NCI-H446 treated with DMSO at 0.1 percent for 48 hours (cell line): Measurements from ENCODE around the gene CELA2A.
"Not testable (repeated sequence)": the region's sequence is repeated elsewhere in the genome, so short reads cannot be mapped to it uniquely, and the experiment has no call there.

Source experiments
- DNase-seq: peaks from one replicate; lab custom pipeline; 2025; lab: John Stamatoyannopoulos, UW

CELA2A gene

GRCh38 chr1:15501208-15502032 is 44.9 kb downstream of the CELA2A start:
- DNase-seq: peak; percentile 9

DNA sequence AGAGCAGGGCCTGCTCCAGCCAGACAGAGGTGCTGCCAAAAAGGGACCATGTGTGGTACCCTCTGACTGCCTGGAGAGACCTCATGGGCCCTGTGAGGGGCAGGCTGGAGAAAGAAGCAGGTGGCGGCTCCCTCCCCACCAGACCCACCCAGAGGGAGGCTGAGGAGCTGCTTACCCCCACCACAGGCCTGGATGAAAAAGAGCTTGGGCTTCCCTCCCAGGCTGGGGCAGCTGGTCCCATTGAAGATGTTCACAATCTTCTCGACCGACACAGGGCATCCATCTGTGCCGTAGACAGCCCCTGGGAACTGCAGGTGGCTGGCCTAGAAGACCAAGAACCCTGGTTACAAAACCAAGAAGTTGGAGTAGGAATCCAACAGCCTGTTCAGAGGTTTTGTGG is 47.9 kb downstream of the CELA2A start:
- no peak for DNase-seq

DNA sequence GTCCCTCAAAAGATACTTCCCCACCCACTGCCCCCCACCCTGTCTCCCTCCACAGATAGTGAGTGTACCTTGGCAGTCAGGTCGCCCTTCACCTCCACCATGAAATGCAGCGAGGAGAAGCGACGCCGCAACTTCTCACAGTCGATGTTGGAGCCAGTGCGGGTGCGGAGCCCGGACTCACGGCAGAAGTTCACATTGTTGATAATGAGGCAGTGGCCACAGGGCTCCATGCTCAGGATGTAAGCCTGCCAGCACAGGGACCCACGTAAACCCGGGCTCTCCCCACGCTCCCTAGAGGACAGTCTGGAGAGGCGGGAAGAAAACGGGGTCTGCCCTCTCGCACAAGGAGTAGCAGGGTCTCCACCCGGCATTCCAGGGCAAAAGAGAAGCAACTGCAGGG is 50.3 kb downstream of the CELA2A start:
- no peak for DNase-seq

GRCh38 chr1:15507278-15507677 is 50.7 kb downstream of the CELA2A start:
- DNase-seq: no peak

DNA sequence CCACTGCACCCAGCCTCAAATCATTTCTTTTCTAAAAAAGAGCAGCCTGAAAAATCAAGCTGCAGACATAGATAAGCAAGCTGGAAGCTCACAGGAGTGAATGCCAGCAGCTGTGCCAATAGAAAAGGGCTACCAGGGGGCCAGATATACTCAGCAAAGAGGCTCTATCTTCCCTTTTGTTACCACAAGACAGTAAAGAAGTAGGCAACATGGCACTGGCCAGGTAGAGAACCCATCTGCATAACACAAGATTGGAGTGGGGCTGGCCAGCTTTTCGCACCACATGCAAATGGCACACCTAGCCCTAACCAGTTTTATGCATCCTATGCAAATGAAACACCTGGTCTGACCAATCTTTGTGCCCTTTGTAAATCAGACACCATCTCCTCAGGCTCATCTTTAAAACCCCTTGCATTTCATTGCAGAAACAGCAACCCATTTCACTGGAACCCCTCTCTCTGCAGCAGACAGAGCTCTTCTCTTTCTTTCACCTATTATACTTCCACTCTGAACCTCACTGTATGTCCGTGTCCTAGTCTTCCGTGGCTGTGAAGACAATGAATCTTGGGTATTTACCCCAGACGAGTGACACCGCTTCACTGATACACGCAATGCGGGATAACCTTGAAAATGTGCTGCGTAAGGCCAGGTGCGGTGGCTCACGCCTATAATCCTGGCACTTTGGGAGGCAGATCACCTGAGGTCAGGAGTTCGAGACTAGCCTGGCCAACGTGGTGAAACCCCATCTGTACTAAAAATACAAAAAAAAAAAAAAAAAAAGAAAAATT is 52.4 kb downstream of the CELA2A start:
- no peak for DNase-seq

- DNase-seq: no peak
Observed at GRCh38 chr1:15509586-15509985, 53.1 kb downstream of the CELA2A start.

DNA sequence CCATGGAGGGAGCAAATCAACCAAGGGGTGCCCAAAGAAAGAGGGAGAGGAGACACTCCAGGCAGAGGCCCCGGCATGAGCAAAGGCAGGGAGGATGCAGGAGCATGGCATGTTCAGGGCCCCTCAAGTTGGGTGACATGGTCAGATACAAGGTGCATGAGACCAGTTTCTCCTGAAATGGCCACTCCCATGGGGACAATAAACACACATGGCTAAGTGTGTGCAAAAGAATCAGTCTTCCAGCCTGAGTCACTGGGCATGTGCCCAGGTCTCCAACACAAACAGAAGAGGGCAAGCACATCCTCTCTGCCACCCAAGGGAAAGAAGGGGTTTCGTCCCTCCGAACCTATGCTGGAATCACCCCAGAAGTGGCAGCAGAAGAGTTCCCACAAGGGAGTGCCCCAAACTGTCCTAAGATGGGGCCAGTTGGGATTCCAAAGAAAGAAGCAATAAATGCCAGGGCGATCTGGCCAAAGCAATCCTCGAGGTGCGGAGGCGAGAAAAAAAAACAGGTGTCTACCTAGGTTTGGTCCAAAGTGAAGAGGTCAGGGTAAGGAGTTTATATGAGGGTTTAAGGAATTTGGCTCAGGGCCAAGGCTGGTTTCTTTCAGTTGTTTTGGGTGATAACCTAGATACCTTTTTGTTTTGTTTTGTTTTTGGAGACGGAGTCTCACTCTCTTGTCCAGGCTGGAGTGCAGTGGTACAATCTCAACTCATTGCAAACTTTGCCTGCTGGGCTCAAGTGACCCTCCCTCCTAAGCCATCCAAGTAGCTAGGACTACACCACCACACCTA is 54.3 kb downstream of the CELA2A start:
- DNase-seq: no peak

DNA sequence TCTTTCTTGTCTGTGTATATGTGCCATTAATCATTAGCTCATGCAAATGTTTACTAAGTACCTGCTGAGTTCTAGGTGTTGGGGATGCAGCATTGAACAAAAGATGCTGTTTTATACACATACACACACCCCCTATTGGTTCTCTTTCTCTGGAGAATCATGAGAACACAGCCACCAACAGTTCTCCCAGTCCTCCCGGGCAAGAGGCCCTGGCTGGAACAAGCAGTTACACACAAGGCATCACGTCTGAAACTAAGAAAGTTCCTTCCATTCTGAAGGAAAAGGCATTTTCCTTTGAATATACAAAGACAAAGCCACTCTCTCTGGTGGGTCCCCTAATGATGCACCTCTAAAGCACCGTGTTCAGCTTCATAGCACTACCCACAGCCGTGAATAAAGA is 56.7 kb downstream of the CELA2A start:
- DNase-seq: no peak

- DNase-seq: no peak
Observed at GRCh38 chr1:15513919-15514318, 57.4 kb downstream of the CELA2A start.

- not testable (repeated sequence) for DNase-seq
Observed at GRCh38 chr1:15514557-15514956, 58.0 kb downstream of the CELA2A start.

GRCh38 chr1:15515022-15515663 is 58.6 kb downstream of the CELA2A start:
- no peak for DNase-seq

DNA sequence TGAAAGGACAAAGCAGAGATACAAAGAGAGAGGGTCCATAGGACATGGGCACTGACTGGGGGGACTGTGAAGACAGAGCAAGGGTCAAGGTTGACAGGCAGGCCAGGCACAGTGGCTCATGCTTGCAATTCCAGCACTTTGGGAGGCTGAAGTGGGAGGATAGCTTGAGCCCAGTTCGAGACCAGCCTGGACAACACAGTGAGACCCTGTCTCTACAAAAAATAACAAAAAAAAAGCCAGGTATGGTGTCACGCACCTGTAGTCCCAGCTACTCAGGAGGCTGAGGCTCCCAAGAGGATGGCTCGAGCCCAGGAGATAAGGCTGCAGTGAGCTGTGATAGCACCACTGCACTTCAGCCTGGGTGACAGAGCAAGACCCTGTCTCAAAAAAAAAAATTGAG is 63.1 kb downstream of the CELA2A start:
- no peak for DNase-seq

DNA sequence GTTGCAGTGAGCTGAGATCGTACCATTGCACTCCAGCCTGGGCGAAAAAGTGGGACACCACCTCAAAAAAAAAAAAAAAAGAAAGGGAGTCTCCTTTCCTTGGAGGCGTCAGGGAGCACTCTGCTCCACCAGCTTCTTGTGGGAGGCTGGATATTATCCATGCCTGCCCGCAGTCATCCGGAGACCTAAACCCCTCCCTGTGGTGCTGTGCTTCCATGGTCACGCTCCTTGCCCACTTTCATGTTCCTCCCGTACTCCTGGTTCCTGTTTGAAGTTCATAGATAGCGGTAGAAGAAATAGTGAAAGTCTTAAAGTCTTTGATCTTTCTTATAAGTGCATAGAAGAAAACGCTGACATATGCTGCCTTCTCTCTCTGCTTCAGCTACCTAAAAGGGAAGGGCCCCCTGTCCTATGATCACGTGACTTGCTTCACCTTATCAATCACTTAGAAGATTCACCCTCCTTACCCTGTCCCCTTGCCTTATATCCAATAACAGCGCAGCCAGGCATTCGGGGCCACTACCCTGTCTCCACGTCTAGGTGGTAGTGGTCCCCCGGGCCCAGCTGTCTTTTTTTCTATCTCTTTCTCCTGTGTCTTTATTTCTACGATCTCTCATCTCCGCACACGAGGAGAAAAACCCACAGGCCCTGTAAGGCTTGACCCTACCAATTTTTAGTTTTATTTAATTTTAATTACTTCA is 64.8 kb downstream of the CELA2A start:
- DNase-seq: not testable (repeated sequence)
